ENCODE results near the gene MT1F. TPM values are rescaled to one million over a fixed set of nuclear protein-coding genes. Genes with fewer than 3 reads are reported as not detected.

MT1F gene
- total and polyA plus RNA-seq, 2 of the 4 experiments (the other 2 are of a cell fraction) = 0.56 TPM; not detected in 1

DNA sequence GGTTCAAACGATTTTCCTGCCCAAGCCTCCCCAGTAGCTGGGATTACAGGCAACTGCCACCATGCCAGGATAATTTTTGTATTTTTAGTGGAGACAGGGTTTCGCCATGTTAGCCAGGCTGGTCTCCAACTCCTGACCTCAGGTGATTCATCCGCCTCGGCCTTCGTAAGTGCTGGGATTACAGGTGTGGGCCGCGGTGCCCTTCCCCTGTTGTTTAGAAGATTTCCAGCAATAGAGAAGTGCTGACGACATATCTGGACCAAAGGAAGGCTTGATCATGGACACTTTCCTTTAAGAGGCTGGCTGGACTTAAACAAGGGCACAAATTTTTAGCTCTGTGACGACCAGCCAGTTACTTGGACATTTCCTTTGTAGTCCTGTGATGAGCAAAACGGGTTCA is 26.6 kb upstream of the MT1F start:
- H2BK20ac ChIP-seq (ENCODE audit: low read depth, low read length) = no peak overlapping the region
- dilution Hi-C loops (cut with HindIII; ENCODE audit: low sequenced_read_pairs, unreplicated experiment) = no loop called here
- peaks cover 0 to under 1% of the 10 kb centered on the region in 2 experiments; a peak in 1 of 4 replicates for H3K79me1 ChIP-seq (ENCODE audit: low read depth in 1 of 2, low read length in 2 of 2)

More for the DNA sequence above, 26.6 kb upstream of the MT1F start:
- H3K4ac ChIP-seq (ENCODE audit: low read depth, low read length) = no peak overlapping the region
- H2BK120ac ChIP-seq (ENCODE audit: low read depth, low read length) = no peak overlapping the region
- H2BK15ac ChIP-seq (ENCODE audit: low read depth, low read length) = no peak overlapping the region
- in situ Hi-C loops (cut with MboI; ENCODE audit: low sequenced_read_pairs) (no loop called here), intact Hi-C loops (cut with micrococcal nuclease) (no loop called here)
- no peak overlapping the region for H4K8ac ChIP-seq (ENCODE audit: low read depth in 2 of 2, low read length in 2 of 2)
- no peak overlapping the region for H4K5ac ChIP-seq (ENCODE audit: low read depth, low read length)
- H4K91ac ChIP-seq (ENCODE audit: insufficient read depth, low read depth, low read length) = no peak overlapping the region
- no peak overlapping the region for H2AFZ ChIP-seq (replicated peaks; ENCODE audit: low read length, poor library complexity)
- no peaks in the 10 kb centered on the region for H4K20me1 ChIP-seq (ENCODE audit: insufficient read depth, low read length)
- H3K9me1 ChIP-seq (ENCODE audit: insufficient read depth, low read length) = no peaks in the 10 kb centered on the region
- H2BK5ac ChIP-seq (ENCODE audit: low read depth, low read length, poor library complexity, severe bottlenecking) = no peak overlapping the region
- H2AK5ac ChIP-seq (ENCODE audit: low read depth, low read length) = no peak overlapping the region
- H3K36me3 ChIP-seq (ENCODE audit: control insufficient read depth, insufficient read depth, low read length) = no peaks in the 10 kb centered on the region
- no peak overlapping the region for H3K4me3 ChIP-seq (ENCODE audit: insufficient read depth, low read depth, low read length)
- H3K23ac ChIP-seq (ENCODE audit: low read depth, low read length) = no peak overlapping the region
- peaks cover 2% of the 10 kb centered on the region; the same call in 1 of the 2 replicates for H3K9me3 ChIP-seq (ENCODE audit: control insufficient read depth, insufficient read depth, low read length)
- ChIA-PET CTCF (no interaction called here), POLR2A (ENCODE audit: unreplicated experiment) (no interaction called here)
- H3K4me2 ChIP-seq (ENCODE audit: low read depth, low read length) = no peak overlapping the region
- BruUV-seq (replicated peaks) = no TSS peak
- DNase-seq (no peak), ATAC-seq (ENCODE audit: low read depth) (no peak)
- H3K14ac ChIP-seq (replicated peaks; ENCODE audit: low read depth, low read length) = no peak overlapping the region
- 91% methylated on average over 4 of the region's 10 CpGs; no CpG with 5 or more reads in 1 of the 2 experiments for WGBS, 2 experiments (ENCODE audit: extremely low coverage in 2 of 2, insufficient read length in 1 of 2)
- no peak overlapping the region for H3K18ac ChIP-seq (ENCODE audit: low read depth, low read length)
- H3K27me3 ChIP-seq (ENCODE audit: control insufficient read depth, insufficient read depth, low read length) = peaks cover 50% of the 10 kb centered on the region
- no peak overlapping the region for H3K9ac ChIP-seq (ENCODE audit: low read depth, low read length)
- no peak overlapping the region for H3K56ac ChIP-seq (ENCODE audit: extremely low read depth, insufficient read depth, low read length)
- H2AK9ac ChIP-seq (replicated peaks; ENCODE audit: low read depth, low read length, poor library complexity) = no peak overlapping the region
- H3K4me1 ChIP-seq (ENCODE audit: control insufficient read depth, insufficient read depth, low read length) = peaks cover 7% of the 10 kb centered on the region
- H3K27ac ChIP-seq (ENCODE audit: insufficient read depth, low read length) = no peak overlapping the region
- TF ChIP-seq RFX5 (IDR thresholded peaks at IDR 0.05; ENCODE audit: low read depth, low read length) (no peak), POLR2A (IDR thresholded peaks at IDR 0.05; ENCODE audit: low read depth, low read length) (no peak), SMC3 (IDR thresholded peaks at IDR 0.05; ENCODE audit: low read depth, low read length) (no peak), RCOR1 (IDR thresholded peaks at IDR 0.05; ENCODE audit: insufficient replicate concordance, low read length) (no peak)
